NCI-H1105 (cell line): ENCODE measurements around the gene TNFRSF12A.

Experiments
- DNase-seq: peaks from one replicate; lab custom pipeline; 2025; lab: John Stamatoyannopoulos, UW

Gene TNFRSF12A

DNA sequence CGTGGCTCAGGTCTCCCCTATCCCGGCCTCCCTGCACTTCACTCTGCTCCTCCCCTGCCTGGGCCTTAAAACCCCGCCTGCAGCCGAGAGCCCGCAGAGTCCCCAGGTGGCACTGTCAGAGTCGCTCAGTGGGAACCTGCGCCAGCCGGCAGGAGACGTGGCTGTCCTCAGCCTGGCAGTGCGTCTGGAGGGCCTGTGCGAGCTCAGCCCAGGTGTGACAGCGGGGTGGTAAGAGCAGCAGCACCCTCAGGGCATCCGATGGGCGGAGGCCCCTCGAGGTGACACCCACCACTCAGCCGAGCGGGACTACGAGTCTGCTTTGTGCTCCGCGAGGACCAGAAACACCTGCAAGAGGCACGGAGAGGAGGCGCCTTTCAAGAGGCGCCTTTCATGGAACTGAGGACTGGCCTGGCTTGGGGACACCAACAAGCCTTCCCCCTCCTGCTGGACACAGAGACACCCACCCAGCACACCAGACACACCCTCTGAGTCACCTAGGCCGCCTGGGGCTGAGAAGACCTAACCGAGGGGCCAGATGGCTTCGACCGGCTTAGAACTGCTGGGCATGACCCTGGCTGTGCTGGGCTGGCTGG is 7.2 kb upstream of the TNFRSF12A start, which contains the start of gene CLDN9:
TSS of gene CLDN9 (plus strand) at position 96 of the 593 bp plus-strand sequence. CDS start at position 536, 440 bp downstream.
- DNase-seq, result peak; percentile 61

DNA sequence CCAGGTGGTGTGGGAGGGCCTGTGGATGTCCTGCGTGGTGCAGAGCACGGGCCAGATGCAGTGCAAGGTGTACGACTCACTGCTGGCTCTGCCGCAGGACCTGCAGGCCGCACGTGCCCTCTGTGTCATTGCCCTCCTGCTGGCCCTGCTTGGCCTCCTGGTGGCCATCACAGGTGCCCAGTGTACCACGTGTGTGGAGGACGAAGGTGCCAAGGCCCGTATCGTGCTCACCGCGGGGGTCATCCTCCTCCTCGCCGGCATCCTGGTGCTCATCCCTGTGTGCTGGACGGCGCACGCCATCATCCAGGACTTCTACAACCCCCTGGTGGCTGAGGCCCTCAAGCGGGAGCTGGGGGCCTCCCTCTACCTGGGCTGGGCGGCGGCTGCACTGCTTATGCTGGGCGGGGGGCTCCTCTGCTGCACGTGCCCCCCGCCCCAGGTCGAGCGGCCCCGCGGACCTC is 6.6 kb upstream of the TNFRSF12A start:
- no peak for DNase-seq

DNA sequence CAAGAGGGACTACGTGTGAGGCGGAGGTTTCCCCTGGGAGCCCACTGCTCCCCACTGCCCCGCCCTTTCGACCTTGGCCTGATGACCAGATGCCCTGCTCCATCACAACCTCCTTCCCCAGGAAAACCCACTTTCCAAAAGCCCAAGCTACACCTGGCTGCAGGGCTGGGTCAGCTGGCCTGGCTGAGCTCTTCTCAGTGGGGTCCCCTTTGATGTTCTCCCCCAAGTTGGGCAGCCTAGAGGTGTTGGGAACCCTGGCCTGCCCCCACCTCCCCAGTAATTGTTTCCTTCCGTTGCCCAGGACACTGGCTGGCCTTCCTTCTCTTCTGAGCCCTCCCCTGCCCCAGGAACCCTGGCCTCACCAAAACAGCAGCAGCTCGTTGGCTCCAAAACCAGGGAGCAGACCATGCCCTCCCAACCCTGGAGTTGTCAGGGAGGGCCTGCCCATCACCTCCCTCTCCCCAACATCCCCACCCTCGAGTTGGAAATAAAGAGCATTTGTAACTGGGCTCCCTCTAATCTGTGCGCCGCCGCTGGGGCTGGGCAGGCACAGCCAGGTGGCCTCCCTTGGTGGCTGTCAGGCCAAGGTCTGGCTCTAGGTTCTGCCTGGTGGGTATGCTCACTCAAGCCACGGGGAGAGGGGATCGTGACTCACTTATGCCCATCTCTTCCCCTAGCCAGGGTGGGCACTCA is 6.0 kb upstream of the TNFRSF12A start:
- no peak for DNase-seq

DNA sequence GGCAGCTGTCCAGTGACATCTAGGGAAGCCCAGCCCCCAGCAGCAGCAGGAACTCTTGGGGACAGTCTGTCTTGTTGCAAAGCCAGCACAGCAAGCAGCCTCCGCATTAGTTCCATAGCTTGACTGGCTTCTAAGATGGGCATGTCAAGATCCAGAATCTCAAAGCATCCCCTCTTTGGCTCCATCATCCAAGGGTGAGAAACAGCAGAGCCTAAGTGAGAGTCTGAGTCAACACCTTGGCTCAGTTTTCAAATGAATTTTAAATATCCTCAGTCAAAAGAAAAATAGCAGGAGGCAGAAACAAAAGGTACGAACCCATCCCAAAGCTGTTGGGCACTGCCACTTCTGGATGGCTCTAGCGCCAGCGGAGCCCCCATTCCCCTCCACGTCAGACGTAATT is 5.2 kb upstream of the TNFRSF12A start:
- no peak for DNase-seq

DNA sequence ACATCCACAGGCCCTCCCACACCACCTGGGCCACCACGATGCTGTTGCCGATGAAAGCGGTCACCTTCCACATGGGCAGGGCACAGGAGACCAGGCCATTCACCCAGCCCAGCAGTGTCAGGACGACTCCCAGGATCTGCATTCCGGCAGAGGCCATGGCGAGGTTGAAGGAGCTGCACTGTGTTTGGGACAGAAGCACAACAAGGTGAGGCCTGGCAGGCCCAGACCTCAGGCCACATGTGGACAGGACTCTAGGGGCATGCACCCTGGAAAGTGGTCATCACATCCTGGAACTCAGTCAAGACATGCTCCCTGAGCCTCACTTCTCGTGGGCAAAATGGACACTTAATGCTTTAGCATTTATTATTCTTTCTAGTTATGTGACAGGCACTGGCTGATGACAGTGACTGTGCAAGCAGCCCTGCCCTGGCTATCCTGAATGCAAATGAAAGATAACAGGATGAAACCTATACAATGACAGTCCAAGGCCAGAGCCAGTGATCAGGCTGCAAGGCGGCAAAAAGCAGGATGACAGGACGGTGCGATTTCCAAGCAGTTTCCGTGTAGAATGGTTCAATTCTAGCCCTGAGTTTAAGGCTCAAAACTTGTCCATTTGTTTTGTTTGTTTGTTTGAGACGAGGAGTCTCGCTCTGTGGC is 4.2 kb upstream of the TNFRSF12A start:
- DNase-seq, result no peak

DNA sequence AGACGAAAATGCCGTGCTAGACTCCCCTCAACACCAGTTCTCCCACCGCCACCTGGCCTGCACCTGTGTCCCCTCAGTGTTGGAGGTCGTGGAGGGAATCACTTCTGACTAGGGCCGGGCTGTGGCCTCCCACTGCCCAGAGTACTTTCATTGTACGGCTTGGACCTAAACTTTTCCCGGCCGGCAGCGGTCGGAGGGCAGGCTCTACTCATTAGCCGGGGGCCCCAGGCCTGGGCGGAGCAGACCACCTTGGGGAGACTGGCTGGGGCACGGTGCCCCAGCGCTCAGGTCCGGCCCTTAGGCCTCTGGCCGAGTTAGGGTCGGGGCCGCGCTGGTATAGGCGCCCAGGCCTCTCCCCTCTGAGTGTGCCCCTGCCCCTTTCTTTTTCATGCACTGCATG is 2.8 kb upstream of the TNFRSF12A start:
- DNase-seq, result no peak

DNA sequence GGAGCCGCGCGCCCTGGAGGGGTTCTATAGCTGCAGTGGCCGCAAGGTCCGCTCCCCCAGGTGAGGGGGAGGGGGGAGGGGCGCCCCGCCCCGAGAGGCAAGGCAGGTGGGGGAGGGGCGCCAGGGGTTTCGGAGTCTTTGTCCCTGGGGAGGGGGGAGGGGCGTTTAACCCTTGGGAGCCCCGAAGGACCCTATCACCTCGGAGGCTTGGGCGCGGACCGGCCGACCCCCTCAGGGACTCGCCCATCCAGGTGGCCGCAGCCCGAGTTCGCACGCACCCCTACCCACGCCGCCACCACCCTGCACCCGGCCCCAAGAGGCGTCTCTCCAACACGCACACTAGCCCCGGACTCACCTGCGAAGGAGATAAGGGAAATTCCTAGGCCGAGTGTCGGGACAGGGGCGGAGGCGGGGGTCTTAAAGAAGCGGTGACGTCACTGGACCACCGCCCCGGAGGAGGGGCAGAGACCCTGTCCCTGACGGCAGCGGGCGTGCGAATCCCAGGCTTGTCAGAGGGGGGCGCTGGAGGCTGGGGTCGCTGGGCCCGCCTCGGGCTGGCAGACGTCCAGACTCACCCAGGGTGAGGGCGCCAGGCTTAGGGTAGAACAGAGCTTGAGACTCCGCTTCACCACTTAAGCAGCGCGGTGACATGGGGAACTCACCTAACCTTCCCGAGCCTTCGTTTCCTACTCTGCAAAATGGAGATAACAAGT is 2.2 kb upstream of the TNFRSF12A start, which contains the start of gene CLDN6:
TSS of gene CLDN6 (minus strand) at position 390 of the 713 bp plus-strand sequence. CDS start 2,162 bp downstream, outside the sequence.
- no peak for DNase-seq

DNA sequence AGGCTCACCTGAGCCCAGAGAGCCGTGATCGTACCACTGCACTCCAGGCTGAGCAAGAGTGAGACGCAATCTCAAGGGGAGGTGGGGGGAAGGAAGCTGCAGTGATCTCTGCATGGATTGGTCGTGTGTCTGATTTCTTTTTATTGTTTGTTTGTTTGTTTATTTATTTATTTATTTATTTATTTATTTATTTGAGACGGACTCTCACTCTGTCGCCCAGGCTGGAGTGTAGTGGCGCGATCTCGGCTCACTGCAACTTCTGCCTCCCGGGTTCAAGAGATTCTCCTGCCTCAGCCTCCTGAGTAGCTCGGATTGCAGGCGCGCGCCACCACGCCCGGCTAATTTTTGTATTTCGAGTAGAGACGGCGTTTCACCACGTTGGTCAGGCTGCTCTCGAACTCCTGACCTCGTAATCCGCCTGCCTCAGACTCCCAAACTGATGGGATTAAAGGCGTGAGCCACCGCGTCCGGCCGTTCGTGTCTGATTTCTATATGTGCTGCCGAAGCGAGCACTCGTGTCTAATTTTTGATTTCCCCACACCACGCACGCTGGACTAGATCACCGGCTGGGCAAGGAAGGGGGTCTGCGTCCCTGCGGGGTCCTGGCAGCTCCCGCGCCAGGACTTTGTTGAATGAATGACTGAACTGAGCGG is 448 bp upstream of the TNFRSF12A start:
- DNase-seq, result no peak

DNA sequence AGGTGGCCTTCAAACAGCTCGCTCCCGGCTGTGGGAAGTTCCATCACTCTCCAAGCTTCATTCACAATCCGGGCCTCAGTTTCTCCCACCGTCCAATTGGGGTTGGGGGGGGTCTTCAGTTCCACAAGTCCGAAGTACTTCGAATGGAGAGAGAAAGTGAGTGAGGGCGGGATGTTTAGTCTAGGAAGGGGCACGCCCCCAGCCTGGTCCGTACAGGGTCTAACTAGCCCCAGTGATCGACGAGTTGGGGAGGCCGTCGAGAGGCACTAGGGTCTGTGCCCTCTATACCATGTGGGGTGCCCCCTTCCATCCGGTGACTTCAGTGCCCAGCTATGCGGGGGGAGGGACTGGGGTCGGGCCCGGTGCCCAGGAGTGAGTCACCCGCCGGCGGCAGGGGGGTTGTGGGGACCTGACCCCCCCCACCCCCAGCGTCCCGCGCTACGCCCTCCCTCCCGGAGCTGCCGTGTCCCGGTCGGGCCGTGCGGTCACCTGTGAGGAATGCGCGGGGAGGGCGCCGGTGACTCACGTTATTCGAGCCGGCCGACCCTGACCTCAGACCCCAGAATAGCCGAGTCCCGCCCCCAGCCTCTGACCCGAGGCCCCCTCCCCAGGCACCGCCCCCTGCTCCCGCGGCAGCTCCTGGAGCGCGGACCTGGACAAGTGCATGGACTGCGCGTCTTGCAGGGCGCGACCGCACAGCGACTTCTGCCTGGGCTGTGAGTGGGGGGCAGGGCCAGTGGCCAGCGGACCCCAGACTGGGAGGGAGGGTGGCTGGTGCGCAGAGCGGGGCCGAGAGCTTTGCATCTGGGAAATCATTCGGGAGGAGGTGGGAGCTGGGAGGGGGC is 658 bp downstream of the TNFRSF12A start:
- no peak for DNase-seq

DNA sequence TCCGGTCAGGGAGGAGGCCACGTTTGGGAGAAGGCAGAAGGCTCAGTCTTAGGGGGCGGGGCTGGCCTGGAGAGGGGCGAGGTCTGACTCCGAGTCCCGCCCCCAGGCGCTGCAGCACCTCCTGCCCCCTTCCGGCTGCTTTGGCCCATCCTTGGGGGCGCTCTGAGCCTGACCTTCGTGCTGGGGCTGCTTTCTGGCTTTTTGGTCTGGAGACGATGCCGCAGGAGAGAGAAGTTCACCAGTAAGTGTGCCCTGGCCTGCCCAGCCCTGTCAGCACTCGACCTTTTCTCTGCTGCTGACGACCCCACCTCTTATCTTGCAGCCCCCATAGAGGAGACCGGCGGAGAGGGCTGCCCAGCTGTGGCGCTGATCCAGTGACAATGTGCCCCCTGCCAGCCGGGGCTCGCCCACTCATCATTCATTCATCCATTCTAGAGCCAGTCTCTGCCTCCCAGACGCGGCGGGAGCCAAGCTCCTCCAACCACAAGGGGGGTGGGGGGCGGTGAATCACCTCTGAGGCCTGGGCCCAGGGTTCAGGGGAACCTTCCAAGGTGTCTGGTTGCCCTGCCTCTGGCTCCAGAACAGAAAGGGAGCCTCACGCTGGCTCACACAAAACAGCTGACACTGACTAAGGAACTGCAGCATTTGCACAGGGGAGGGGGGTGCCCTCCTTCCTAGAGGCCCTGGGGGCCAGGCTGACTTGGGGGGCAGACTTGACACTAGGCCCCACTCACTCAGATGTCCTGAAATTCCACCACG is 1.5 kb downstream of the TNFRSF12A start:
- no peak for DNase-seq

DNA sequence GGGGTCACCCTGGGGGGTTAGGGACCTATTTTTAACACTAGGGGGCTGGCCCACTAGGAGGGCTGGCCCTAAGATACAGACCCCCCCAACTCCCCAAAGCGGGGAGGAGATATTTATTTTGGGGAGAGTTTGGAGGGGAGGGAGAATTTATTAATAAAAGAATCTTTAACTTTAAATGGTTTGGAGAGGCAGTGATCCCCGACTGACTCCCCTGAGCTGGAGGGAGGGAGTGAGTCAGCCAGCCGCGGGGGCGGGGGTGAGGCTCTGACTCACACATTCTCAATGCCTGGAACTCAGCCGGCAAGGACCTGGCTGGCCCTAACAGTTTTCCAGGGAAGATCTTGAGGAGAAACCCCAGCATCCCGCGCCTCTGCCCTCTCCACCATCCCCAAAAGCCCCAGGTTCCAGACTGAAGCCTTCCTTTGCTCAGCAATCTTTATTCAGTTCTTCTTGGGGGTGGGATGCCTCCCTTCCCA is 2.1 kb downstream of the TNFRSF12A start:
- DNase-seq, result no peak

DNA sequence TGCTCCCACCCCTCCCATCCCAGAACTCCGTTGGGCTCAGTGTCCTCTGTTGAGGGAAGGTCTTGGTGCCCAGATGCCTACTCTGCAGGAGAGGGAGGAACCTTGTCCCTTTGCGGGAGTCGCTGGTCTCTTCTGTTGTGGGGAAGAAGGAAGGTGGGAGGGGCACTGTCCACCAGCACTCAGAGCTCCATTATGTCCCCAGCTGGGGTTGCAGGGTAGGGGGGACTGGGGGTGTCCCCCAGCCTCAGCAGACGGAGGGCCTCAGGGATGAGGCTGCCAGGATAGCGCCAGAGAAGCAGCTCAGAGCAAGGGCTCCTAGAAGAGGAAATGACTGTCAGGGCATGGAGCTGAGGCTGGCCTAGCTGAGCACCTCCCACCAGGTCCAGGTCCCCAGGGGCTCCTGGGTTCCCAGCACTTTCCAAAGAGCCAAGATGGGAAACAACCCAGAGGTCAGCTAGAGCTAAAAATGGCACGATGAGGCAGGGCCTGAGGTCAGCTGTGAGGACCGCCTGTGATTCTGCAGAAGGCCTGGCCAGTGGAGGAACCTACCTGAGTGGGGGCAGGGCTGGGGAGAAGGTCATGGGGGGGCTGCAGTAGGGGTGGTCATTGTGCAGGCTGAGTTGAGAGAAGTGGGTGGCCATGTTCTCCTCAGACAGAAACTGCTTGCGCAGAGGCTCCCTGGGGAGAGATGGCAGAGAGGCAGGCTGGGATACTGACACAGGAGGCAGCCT is 2.7 kb downstream of the TNFRSF12A start:
- no peak for DNase-seq

DNA sequence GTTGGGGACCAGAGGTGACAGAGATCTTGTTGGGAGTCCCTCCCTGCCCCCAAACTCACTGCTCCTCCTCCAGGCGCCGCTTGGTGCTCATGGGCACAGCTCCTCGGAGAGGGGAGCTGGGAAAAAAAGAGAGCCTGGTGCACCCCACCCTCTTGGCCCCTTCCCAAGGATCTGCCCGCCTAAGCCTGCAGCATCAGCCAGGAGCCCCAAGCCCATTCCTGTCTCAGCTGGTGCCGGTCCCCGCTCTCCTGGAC is 3.2 kb downstream of the TNFRSF12A start:
- no peak for DNase-seq

DNA sequence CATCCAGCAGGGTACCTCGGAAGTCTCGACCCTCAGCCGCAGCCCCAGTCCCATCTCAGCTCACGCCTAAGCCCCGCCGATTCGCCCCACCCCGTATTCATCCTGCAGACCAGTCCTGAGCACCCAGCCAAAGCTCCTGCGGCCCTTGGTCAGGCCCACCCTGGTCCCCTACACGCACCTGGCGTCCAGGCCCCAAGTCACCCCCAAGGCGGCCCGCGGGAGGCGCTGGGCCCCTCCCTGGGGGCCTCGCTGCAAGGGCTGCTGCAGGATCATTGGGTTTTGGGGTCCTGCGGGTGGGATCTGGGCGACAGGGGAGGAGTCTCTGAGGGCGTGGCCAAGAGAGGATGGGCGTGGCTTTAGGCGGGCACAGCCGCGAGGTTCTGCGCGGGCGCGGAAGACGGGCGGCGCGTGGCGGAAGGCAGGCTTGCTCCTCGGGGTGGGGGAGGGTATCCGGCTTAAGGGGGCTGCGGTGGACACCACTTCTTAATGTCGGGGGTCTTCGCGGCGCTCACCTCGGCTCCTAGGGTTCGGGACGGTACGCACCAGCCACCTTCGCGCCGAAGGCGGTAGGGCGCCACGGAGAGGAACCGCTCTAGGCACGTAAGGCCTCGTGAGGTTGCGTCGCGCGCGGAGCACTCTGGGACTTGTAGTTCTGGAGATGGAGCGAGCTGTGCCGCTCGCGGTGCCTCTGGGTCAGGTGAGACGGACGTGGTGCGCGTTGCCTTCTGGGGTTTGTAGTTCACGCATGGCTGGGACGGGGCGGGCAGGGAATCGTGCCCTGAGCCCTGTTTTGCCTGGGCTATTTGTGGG is 3.7 kb downstream of the TNFRSF12A start, which contains the start of the genes HCFC1R1 and THOC6:
TSS of gene HCFC1R1 (minus strand) at position 274 of the 810 bp plus-strand sequence. CDS start at position 273, 1 bp downstream.
TSS of gene THOC6 (plus strand) at position 367 of the 810 bp plus-strand sequence. CDS start at position 659, 292 bp downstream.
- DNase-seq, result peak; percentile 79

DNA sequence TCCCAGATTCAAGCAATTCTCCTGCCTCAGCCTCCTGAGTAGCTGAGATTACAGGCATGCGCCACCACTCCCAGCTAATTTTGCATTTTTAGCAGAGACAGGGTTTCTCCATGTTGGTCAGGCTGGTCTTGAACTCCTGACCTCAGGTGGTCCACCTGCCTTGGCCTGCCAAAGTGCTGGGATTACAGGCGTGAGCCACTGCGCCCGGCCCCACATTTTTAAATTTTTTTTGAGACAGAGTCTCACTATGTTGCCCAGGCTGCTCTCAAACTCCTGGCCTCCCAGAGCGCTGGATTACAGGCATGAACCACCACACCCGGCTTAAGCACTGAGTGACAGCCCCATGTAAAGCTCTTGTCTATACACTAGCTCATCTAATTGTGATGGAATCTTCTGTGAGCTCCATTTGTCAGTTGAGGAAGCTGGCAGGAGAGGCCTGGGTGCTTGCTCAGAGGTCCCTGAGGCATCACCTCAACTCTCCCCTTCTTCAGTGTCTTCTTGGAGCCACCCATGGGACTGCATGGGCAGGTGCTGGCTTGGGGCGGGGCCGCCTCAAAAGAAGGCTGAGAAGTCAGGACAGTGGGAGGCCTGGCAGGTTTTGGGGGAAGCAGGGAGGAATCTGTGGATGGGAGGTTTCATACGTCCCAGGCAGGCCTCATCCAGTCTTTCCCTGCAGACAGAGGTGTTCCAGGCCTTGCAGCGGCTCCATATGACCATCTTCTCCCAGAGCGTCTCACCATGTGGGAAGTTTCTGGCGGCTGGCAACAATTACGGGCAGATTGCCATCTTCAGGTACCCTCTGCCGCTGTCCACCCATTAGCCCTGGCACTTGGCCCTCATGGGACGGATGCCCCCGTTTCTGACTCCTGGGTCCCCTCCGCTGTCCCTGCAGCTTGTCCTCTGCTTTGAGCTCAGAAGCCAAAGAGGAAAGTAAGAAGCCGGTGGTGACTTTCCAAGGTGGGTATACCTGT is 5.1 kb downstream of the TNFRSF12A start:
- DNase-seq, result no peak

DNA sequence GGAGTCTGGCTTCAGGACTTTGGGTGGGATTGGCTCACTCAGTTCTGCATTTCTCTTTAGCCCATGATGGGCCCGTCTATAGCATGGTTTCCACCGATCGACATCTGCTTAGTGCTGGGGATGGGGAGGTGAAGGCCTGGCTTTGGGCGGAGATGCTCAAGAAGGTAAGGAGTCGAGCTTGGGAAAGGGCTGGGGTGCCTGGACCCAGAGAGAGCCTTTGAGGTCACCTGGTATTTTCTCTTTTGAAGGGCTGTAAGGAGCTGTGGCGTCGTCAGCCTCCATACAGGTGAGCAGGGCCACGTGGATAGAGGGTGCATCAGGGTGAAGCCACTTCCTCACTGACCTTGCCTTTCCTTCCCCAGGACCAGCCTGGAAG is 5.8 kb downstream of the TNFRSF12A start:
- DNase-seq, result no peak
